ACHN (cell line): Measurements from ENCODE around the gene BAG1.

Experiments
- DNase-seq: peaks from one replicate; pipeline ENCODE4 v3.0.0-alpha.2; 2015
- in situ Hi-C: cut with HindIII; loops from 2 replicates; pipeline ENCODE4 v1.10.0; 2017; ENCODE audit warnings: low sequenced_read_pairs, low pct_ligation_motif_present, low pct_unique_long_range_greater_than_20kb

BAG1 gene

GRCh38 chr9:33264473-33265177 lies at the start of gene BAG1, which contains the start of gene CHMP5:
Gene BAG1, minus strand, starts transcription at chr9:33264708.
Gene CHMP5, plus strand, starts transcription at chr9:33265049. Its CDS starts 30 bp downstream, at chr9:33265079.
- in situ Hi-C loops: no loop called here
- peak; percentile 98 for DNase-seq

- in situ Hi-C loops: no loop called here
- DNase-seq: no peak
Observed at GRCh38 chr9:33311953-33312352, 47.4 kb upstream of the BAG1 start.

GRCh38 chr9:33310748-33311147 lies 46.2 kb upstream of the BAG1 start:
- in situ Hi-C loops: no loop called here
- no peak for DNase-seq

GRCh38 chr9:33309903-33310302 lies 45.4 kb upstream of the BAG1 start:
- in situ Hi-C loops: no loop called here
- DNase-seq: no peak

GRCh38 chr9:33307067-33307466 lies 42.6 kb upstream of the BAG1 start:
- in situ Hi-C loops: no loop called here
- no peak for DNase-seq

GRCh38 chr9:33306037-33306436 lies 41.5 kb upstream of the BAG1 start:
- no peak for DNase-seq
- in situ Hi-C loops: no loop called here

GRCh38 chr9:33304362-33304761 lies 39.9 kb upstream of the BAG1 start:
- in situ Hi-C loops: no loop called here
- no peak for DNase-seq

GRCh38 chr9:33300546-33300945 lies 36.0 kb upstream of the BAG1 start:
- in situ Hi-C loops: no loop called here
- DNase-seq: no peak

- in situ Hi-C loops: no loop called here
- DNase-seq: no peak
Observed at GRCh38 chr9:33297432-33297831, 32.9 kb upstream of the BAG1 start.

GRCh38 chr9:33295571-33295970 lies 31.1 kb upstream of the BAG1 start:
- in situ Hi-C loops: no loop called here
- no peak for DNase-seq

- in situ Hi-C loops: no loop called here
- no peak for DNase-seq
Observed at GRCh38 chr9:33294670-33295432, 30.3 kb upstream of the BAG1 start.

GRCh38 chr9:33293782-33294181 lies 29.3 kb upstream of the BAG1 start:
- no peak for DNase-seq
- in situ Hi-C loops: no loop called here

GRCh38 chr9:33291901-33292300 lies 27.4 kb upstream of the BAG1 start:
- DNase-seq: no peak
- in situ Hi-C loops: no loop called here

- no peak for DNase-seq
- in situ Hi-C loops: no loop called here
Observed at GRCh38 chr9:33291031-33291397, 26.5 kb upstream of the BAG1 start.

GRCh38 chr9:33290247-33291030 lies 25.9 kb upstream of the BAG1 start, which contains the start of gene NFX1:
Gene NFX1, plus strand, starts transcription at chr9:33290516. Its CDS starts 57 bp downstream, at chr9:33290573.
- peak; percentile 97 for DNase-seq
- in situ Hi-C loops: no loop called here

- in situ Hi-C loops: no loop called here
Observed at GRCh38 chr9:33289936-33290246, 25.4 kb upstream of the BAG1 start.

GRCh38 chr9:33289496-33289895 lies 25.0 kb upstream of the BAG1 start:
- DNase-seq: no peak
- in situ Hi-C loops: no loop called here

More at GRCh38 chr9:33289936-33290246, 25.4 kb upstream of the BAG1 start:
- DNase-seq: no peak

GRCh38 chr9:33288828-33289483 lies 24.4 kb upstream of the BAG1 start:
- in situ Hi-C loops: no loop called here
- no peak for DNase-seq

- DNase-seq: no peak
- in situ Hi-C loops: no loop called here
Observed at GRCh38 chr9:33288235-33288634, 23.7 kb upstream of the BAG1 start.
